PC-9 (cell line): ENCODE measurements around the gene MAN1C1. TPM values are rescaled to one million over a fixed set of nuclear protein-coding genes. Genes with fewer than 3 reads are reported as not detected.
A peak's percentile ranks its signal among the peaks of the same experiment; 100 is the strongest.

Experiments used
- BruUV-seq: library from RNA; stranded (reverse); fragments of 400-500 nt; replicated peaks from 2 replicates; lab custom pipeline; 2021; lab: Mats Ljungman, UMichigan
- CTCF ChIA-PET: fragments of 300-600 bp; sonication (Branson Sonifier 250); formaldehyde crosslinking; loops from one replicate; lab custom pipeline; 2022; ENCODE audit warnings: antibody characterized with exemption; lab: Charles Lee
- POLR2A ChIA-PET: fragments of 300-600 bp; sonication (Branson Sonifier 250); formaldehyde crosslinking; loops from one replicate; lab custom pipeline; 2022; ENCODE audit warnings: antibody characterized with exemption; ENCODE audit not compliant: unreplicated experiment; lab: Charles Lee
- DNase-seq, 2 experiments: peaks; one replicate each; pipeline versions ENCODE4 v3.0.0 to v3.0.0-alpha.2; 2015 to 2022; ENCODE audit warnings: mixed read lengths in 1 of 2
- H2AFZ ChIP-seq: fragments of 200-600 bp; sonication (generic); 2 replicates; pipeline ENCODE4 v1.8.1; 2017; ENCODE audit warnings: antibody characterized with exemption
- H3F3A ChIP-seq: fragments of 200-600 bp; sonication (generic); 2 replicates; pipeline ENCODE4 v1.8.1; 2017; ENCODE audit warnings: antibody characterized with exemption, mild to moderate bottlenecking, low read depth; ENCODE audit not compliant: insufficient read depth
- H3K27ac ChIP-seq: fragments of 200-600 bp; sonication (generic); 2 replicates; pipeline ENCODE4 v1.6.1; 2016; ENCODE audit warnings: mixed run types
- H3K27me3 ChIP-seq: fragments of 200-600 bp; sonication (generic); 2 replicates; pipeline ENCODE4 v1.6.1; 2016; ENCODE audit warnings: low read depth, mixed run types; ENCODE audit not compliant: insufficient read depth
- H3K36me3 ChIP-seq: fragments of 200-600 bp; sonication (generic); 2 replicates; pipeline ENCODE4 v1.6.1; 2016; ENCODE audit warnings: low read depth, mixed run types
- H3K4me1 ChIP-seq: fragments of 200-600 bp; sonication (generic); replicated peaks from 2 replicates; pipeline ENCODE4 v1.6.1; 2016; ENCODE audit warnings: mixed run types; ENCODE audit not compliant: insufficient read depth
- H3K4me2 ChIP-seq: fragments of 200-600 bp; sonication (generic); 2 replicates; pipeline ENCODE4 v1.6.1; 2017; ENCODE audit warnings: mixed run types
- H3K4me3 ChIP-seq: fragments of 200-600 bp; sonication (generic); 2 replicates; pipeline ENCODE4 v1.6.1; 2016; ENCODE audit warnings: mixed run types
- H3K79me2 ChIP-seq: fragments of 200-600 bp; sonication (generic); 2 replicates; pipeline ENCODE4 v1.6.1; 2017; ENCODE audit warnings: low read depth, mixed run types
- H3K9me2 ChIP-seq: fragments of 200-600 bp; sonication (generic); 2 replicates; pipeline ENCODE4 v1.8.1; 2017; ENCODE audit warnings: mild to moderate bottlenecking; ENCODE audit not compliant: insufficient read depth
- H3K9me3 ChIP-seq: fragments of 200-600 bp; sonication (generic); 2 replicates; pipeline ENCODE4 v1.8.1; 2016; ENCODE audit warnings: low read depth; ENCODE audit not compliant: insufficient read depth
- H4K20me1 ChIP-seq: fragments of 200-600 bp; sonication (generic); 2 replicates; pipeline ENCODE4 v1.8.1; 2017; ENCODE audit not compliant: insufficient read depth
- EZH2 ChIP-seq: fragments of 200-600 bp; sonication (generic); IDR thresholded peaks from 2 replicates; pipeline ENCODE4 v1.8.0; 2017; ENCODE audit warnings: antibody characterized with exemption, low read depth
- intact Hi-C: fragments of 100-400 bp; cut with micrococcal nuclease; formaldehyde crosslinking; loops from one replicate; pipeline ENCODE4 v1.10.0; 2022; ENCODE audit not compliant: unreplicated experiment
- total RNA-seq: library from RNA; stranded (reverse); gene quantifications from 2 replicates; pipeline ENCODE4 v1.2.3, GENCODE V29; 2021
- TF ChIP-seq, protein P1 (sequence below): fragments of 200-600 bp; sonication (generic); conservative IDR thresholded peaks from 2 replicates; pipeline ENCODE4 v1.6.1; 2017; ENCODE audit warnings: mixed run types, antibody characterized with exemption, mild to moderate bottlenecking, moderate library complexity

Gene MAN1C1
- total RNA-seq, 1 experiment from 2014 or later = 0.41 TPM

GRCh38 chr1:25613091-25613490, 3.5 kb upstream of the MAN1C1 start:
- intact Hi-C loops = loop anchor here (5.0 to 10.0 kb wide), 2 partner anchors 82 to 384 kb away; partner anchors contain the start of gene PAFAH2
- H3K27me3 ChIP-seq = no peaks in the 10 kb centered on the region
- no peaks in the 10 kb centered on the region for H3K9me2 ChIP-seq
- no peaks in the 10 kb centered on the region for H3K36me3 ChIP-seq
- H3K4me3 ChIP-seq = no peak overlapping the region
- no peak overlapping the region for H3K4me2 ChIP-seq
- CTCF ChIA-PET = no interaction called here
- H3F3A ChIP-seq = peaks cover 17% of the 10 kb centered on the region; the same call in 1 of the 2 replicates
- H3K9me3 ChIP-seq = no peaks in the 10 kb centered on the region
- no peak overlapping the region for H3K27ac ChIP-seq
- BruUV-seq = no TSS peak
- H2AFZ ChIP-seq = no peak overlapping the region
- POLR2A ChIA-PET = no interaction called here
- no peaks in the 10 kb centered on the region for H4K20me1 ChIP-seq
- TF ChIP-seq EZH2 = no peak
- TF ChIP-seq, protein P1, sequence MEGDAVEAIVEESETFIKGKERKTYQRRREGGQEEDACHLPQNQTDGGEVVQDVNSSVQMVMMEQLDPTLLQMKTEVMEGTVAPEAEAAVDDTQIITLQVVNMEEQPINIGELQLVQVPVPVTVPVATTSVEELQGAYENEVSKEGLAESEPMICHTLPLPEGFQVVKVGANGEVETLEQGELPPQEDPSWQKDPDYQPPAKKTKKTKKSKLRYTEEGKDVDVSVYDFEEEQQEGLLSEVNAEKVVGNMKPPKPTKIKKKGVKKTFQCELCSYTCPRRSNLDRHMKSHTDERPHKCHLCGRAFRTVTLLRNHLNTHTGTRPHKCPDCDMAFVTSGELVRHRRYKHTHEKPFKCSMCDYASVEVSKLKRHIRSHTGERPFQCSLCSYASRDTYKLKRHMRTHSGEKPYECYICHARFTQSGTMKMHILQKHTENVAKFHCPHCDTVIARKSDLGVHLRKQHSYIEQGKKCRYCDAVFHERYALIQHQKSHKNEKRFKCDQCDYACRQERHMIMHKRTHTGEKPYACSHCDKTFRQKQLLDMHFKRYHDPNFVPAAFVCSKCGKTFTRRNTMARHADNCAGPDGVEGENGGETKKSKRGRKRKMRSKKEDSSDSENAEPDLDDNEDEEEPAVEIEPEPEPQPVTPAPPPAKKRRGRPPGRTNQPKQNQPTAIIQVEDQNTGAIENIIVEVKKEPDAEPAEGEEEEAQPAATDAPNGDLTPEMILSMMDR = no peak
- no peak for DNase-seq
- H3K79me2 ChIP-seq = no peaks in the 10 kb centered on the region
- H3K4me1 ChIP-seq = peaks cover 15% of the 10 kb centered on the region; the same call in 1 of the 2 replicates

DNA sequence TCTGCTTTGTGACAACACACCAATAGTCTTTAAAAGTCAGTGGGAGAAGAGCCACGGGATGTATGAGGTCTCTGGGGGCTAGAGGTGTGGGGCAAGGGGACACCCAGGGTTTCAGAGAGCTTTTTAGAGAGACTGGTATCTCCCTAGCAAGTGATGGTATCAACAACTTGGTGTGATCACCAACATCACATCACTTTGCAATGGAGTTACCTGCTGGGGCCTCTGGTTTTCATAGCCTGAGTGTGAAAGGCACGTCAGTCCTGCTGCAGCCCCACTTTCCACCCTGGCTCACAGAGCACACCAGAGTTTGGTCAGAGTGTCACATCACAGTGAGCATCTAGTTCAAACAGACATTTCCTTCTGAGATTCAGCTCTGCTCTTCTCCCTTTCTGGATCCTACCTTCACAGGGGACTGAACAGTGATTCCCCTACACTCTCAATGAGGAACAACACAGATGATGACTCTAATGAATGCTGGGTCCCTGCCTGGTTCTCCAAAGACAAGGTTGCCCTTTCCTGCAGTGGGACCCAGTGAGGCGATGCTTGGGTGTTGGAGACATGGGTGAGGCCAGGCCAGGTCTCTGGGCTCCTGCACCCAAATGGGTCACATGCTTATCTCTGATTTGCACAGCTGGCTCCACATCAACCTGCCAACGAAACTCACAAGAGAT, 2.0 kb upstream of the MAN1C1 start:
- H4K20me1 ChIP-seq = no peaks in the 10 kb centered on the region
- no peaks in the 10 kb centered on the region for H3K79me2 ChIP-seq
- no peaks in the 10 kb centered on the region for H3K36me3 ChIP-seq
- BruUV-seq = no TSS peak
- no peak overlapping the region for H3K27ac ChIP-seq
- peaks cover 17% of the 10 kb centered on the region; the same call in 1 of the 2 replicates for H3F3A ChIP-seq
- no peak overlapping the region for H3K4me3 ChIP-seq
- intact Hi-C loops = loop anchor here (5.0 to 10.0 kb wide), 2 partner anchors 80 to 383 kb away; partner anchors contain the start of gene PAFAH2
- H3K9me2 ChIP-seq = no peaks in the 10 kb centered on the region
- no peak overlapping the region for H2AFZ ChIP-seq
- DNase-seq = no peak
- TF ChIP-seq, protein P1 = no peak
- no peak for TF ChIP-seq EZH2
- ChIA-PET POLR2A (no interaction called here), CTCF (interaction anchor here (0.6 to 1.2 kb wide), 2 partner anchors 21 to 80 kb away, joined by 3 to 5 read pairs; no protein-coding TSS in a partner anchor)
- H3K4me2 ChIP-seq = peak overlapping the region; percentile 69; the same call in 1 of the 2 replicates
- no peaks in the 10 kb centered on the region; the same call in 1 of the 2 replicates for H3K27me3 ChIP-seq
- no peaks in the 10 kb centered on the region for H3K9me3 ChIP-seq
- peaks cover 15% of the 10 kb centered on the region; the same call in 1 of the 2 replicates for H3K4me1 ChIP-seq

- Histone ChIP-seq H3F3A (peaks cover 17% of the 10 kb centered on the region; the same call in 1 of the 2 replicates), H2AFZ (no peak overlapping the region), H3K4me1 (peaks cover 15% of the 10 kb centered on the region; the same call in 1 of the 2 replicates), H4K20me1 (no peaks in the 10 kb centered on the region), H3K9me3 (no peaks in the 10 kb centered on the region), H3K36me3 (no peaks in the 10 kb centered on the region), H3K79me2 (no peaks in the 10 kb centered on the region), H3K9me2 (no peaks in the 10 kb centered on the region), H3K4me2 (peak overlapping the region; percentile 69), H3K4me3 (no peak overlapping the region), H3K27ac (no peak overlapping the region), H3K27me3 (no peaks in the 10 kb centered on the region; the same call in 1 of the 2 replicates)
- TF ChIP-seq, protein P1 = no peak
- no peak for TF ChIP-seq EZH2
- ChIA-PET CTCF (interaction anchor here (0.6 to 1.2 kb wide), 2 partner anchors 22 to 80 kb away, joined by 3 to 5 read pairs; no protein-coding TSS in a partner anchor), POLR2A (no interaction called here)
- BruUV-seq = no TSS peak
- peak in 1 of 2 experiments; percentile 41 for DNase-seq
- intact Hi-C loops = loop anchor here (10.0 kb wide), 1 partner anchor 80 kb away; no protein-coding TSS in a partner anchor
These were observed 1.4 kb upstream of the MAN1C1 start for GRCh38 chr1:25615172-25615541.
